GM12878 (cell line): ENCODE results near the gene LAMA4. TPM values are rescaled to one million over a fixed set of nuclear protein-coding genes. Genes with fewer than 3 reads are reported as not detected.

ENCODE experiments used
- ATAC-seq: fragments of 200-7000 bp; cut with Tn5 transposase; 3 replicates; pipeline ENCODE4 v1.9.1; 2020; ENCODE audit warnings: mild to moderate bottlenecking, moderate library complexity
- BruUV-seq: library from RNA; stranded (reverse); fragments of 400-500 nt; replicated peaks from 2 replicates; lab custom pipeline; 2021; lab: Mats Ljungman, UMichigan
- CTCF ChIA-PET: fragments of 300-600 bp; sonication (Branson Sonifier 250); formaldehyde crosslinking; extraction: SDS; loops from one replicate; lab custom pipeline; 2021; ENCODE audit warnings: inconsistent platforms; lab: Yijun Ruan, JAX
- POLR2A ChIA-PET: fragments of 350-600 bp; formaldehyde crosslinking; extraction: SDS; loops from one replicate; lab custom pipeline; 2021; ENCODE audit warnings: inconsistent platforms; lab: Charles Lee
- RAD21 ChIA-PET: fragments of 300-600 bp; sonication (Branson Sonifier 250); formaldehyde crosslinking; loops from one replicate; lab custom pipeline; 2023; ENCODE audit warnings: antibody characterized with exemption; ENCODE audit not compliant: unreplicated experiment; lab: Charles Lee
- SMC1A ChIA-PET: fragments of 300-600 bp; sonication (Branson Sonifier 250); formaldehyde crosslinking; loops from one replicate; lab custom pipeline; 2023; ENCODE audit not compliant: unreplicated experiment, uncharacterized antibody; lab: Charles Lee
- DNase-seq: peaks from one replicate; pipeline ENCODE4 v3.0.0-alpha.2; 2011; ENCODE audit warnings: low read depth, low spot score
- FAIRE-seq: peaks from 3 replicates; lab custom pipeline; 2011; peaks lifted over from hg19 to GRCh38; lab: Jason Lieb, UNC
- H2AFZ ChIP-seq: 2 replicates; pipeline ENCODE4 v1.6.0; 2011; ENCODE audit warnings: low read depth, low read length, control low read depth; ENCODE audit not compliant: control insufficient read depth
- H3K27ac ChIP-seq: 2 replicates; pipeline ENCODE4 v1.5.1; 2011; ENCODE audit warnings: control low read depth; ENCODE audit not compliant: control insufficient read depth, insufficient read depth
- H3K27me3 ChIP-seq, 2 experiments: replicated peaks in 1 of 2; 2 replicates each; pipeline versions ENCODE4 v1.6.0 to v1.6.1; 2011; ENCODE audit warnings: low read length in 1 of 2; ENCODE audit not compliant: control insufficient read depth in 2 of 2, insufficient read depth in 2 of 2
- H3K36me3 ChIP-seq, 2 experiments: 2 replicates each; pipeline ENCODE4 v1.5.1; 2011; ENCODE audit warnings: low read length in 1 of 2; ENCODE audit not compliant: control insufficient read depth in 2 of 2, insufficient read depth in 2 of 2
- H3K4me1 ChIP-seq: 2 replicates; pipeline ENCODE4 v1.6.1; 2011; ENCODE audit warnings: mild to moderate bottlenecking, low read length, moderate library complexity, mixed read lengths; ENCODE audit not compliant: control insufficient read depth, insufficient read depth
- H3K4me2 ChIP-seq: 2 replicates; pipeline ENCODE4 v1.6.0; 2011; ENCODE audit warnings: control low read depth; ENCODE audit not compliant: control insufficient read depth, insufficient read depth
- H3K4me3 ChIP-seq: fragments of 200-600 bp; sonication (generic); 2 replicates; pipeline ENCODE4 v1.5.1; 2016
- H3K79me2 ChIP-seq: 2 replicates; pipeline ENCODE4 v1.6.0; 2011; ENCODE audit warnings: low read length; ENCODE audit not compliant: control insufficient read depth, insufficient read depth
- H3K9ac ChIP-seq: 2 replicates; pipeline ENCODE4 v1.8.0; 2011; ENCODE audit warnings: low read length, control low read depth, mixed read lengths; ENCODE audit not compliant: control insufficient read depth, insufficient read depth
- H3K9me3 ChIP-seq: replicated peaks from 3 replicates; pipeline ENCODE4 v1.5.1; 2011; ENCODE audit warnings: mild to moderate bottlenecking, low read length; ENCODE audit not compliant: control insufficient read depth, insufficient read depth
- H4K20me1 ChIP-seq: 2 replicates; pipeline ENCODE4 v1.6.0; 2011; ENCODE audit not compliant: control insufficient read depth, insufficient read depth
- E2F4 ChIP-seq: IDR thresholded peaks from 2 replicates; pipeline ENCODE4 v1.6.1; 2012; ENCODE audit warnings: low read depth, low read length, improper control_type of control experiment
- EED ChIP-seq: sonication (generic); IDR thresholded peaks from 2 replicates; pipeline ENCODE4 v1.6.1; 2016; ENCODE audit warnings: antibody characterized with exemption, low read depth
- IKZF2 ChIP-seq, 2 experiments: fragments of 450-650 bp; IDR thresholded peaks; 2 replicates each; pipeline ENCODE4 v1.6.1; 2017; ENCODE audit warnings: mild to moderate bottlenecking in 2 of 2, moderate library complexity in 2 of 2
- JUND ChIP-seq: IDR thresholded peaks from 2 replicates; pipeline ENCODE4 v1.6.1; 2012; ENCODE audit warnings: low read depth, mild to moderate bottlenecking, low read length, improper control_type of control experiment, moderate library complexity
- KLF5 ChIP-seq: fragments of 450-650 bp; IDR thresholded peaks from 2 replicates; pipeline ENCODE4 v1.6.1; 2014; ENCODE audit warnings: mild to moderate bottlenecking; ENCODE audit not compliant: partially characterized antibody
- MLLT1 ChIP-seq: fragments of 450-650 bp; IDR thresholded peaks from 2 replicates; pipeline ENCODE4 v1.6.1; 2016; ENCODE audit warnings: mild to moderate bottlenecking
- SREBF1 ChIP-seq: IDR thresholded peaks from 2 replicates; pipeline ENCODE4 v1.6.1; 2012; ENCODE audit warnings: mild to moderate bottlenecking, low read length
- WGBS: methylation state at CpG from one replicate; pipeline ENCODE4 v1.1.6; 2016; ENCODE audit warnings: low lambda C conversion rate; ENCODE audit not compliant: insufficient replicate concordance, insufficient coverage; ENCODE audit errors: missing lambda C conversion rate; 5-methylcytosine and 5-hydroxymethylcytosine counted together
- in situ Hi-C: fragments of 300-500 bp; cut with MboI; formaldehyde crosslinking; loops from 9 replicates; pipeline ENCODE4 v1.14.3; 2018; ENCODE audit warnings: mixed read lengths
- intact Hi-C: fragments of 100-400 bp; cut with micrococcal nuclease; formaldehyde crosslinking; loops from one replicate; pipeline ENCODE4 v1.14.2; 2022; ENCODE audit not compliant: unreplicated experiment
- polyA plus RNA-seq, 11 experiments: library from polyadenylated mRNA; depleted of rRNA in 4 of 11; unstranded in 6 of 11; stranded (reverse) in 5 of 11; fragments of >200 nt; fragmentation: Nextera tagmentation in 4 of 11; fragmentation: Illumina TruSeq in 1 of 11; extraction: Ambion mirVana in 4 of 11; extraction: Trizol in 1 of 11; gene quantifications; 1 replicate in 1 of 11; 2 replicates in 10 of 11; pipeline versions ENCODE4 v1.2.1 to v1.2.3, GENCODE V29; 2011 to 2016; ENCODE audit warnings: inconsistent platforms in 2 of 11, missing spikeins in 2 of 11, low read depth in 1 of 11
- total RNA-seq, 4 experiments: library from RNA; depleted of rRNA in 3 of 4; stranded (reverse); fragments of >200 nt in 3 of 4; fragmentation: Illumina TruSeq in 1 of 4; extraction: Trizol in 1 of 4; gene quantifications; 2 replicates each; pipeline versions ENCODE4 v1.2.1 to v1.2.3, GENCODE V29; 2013 to 2021

The LAMA4 gene
- total and polyA plus RNA-seq, 10 of the 15 experiments (the other 5 are each of a cell fraction or from before 2014, with no cell fraction given), result 0.11 to 0.21 (median 0.14) TPM; not detected in 7

GRCh38 chr6:112145080-112145573 is 109.2 kb downstream of the LAMA4 start:
- intact Hi-C loops (no loop called here), in situ Hi-C loops (no loop called here)
- Histone ChIP-seq H3K4me2 (no peak overlapping the region), H2AFZ (no peak overlapping the region), H3K27ac (no peak overlapping the region), H4K20me1 (no peaks in the 10 kb centered on the region), H3K9me3 (no peaks in the 10 kb centered on the region), H3K36me3 (no peaks in the 10 kb centered on the region), H3K27me3 (peaks cover 0 to 3% of the 10 kb centered on the region in 2 experiments; a peak in 1 of 4 replicates), H3K79me2 (no peaks in the 10 kb centered on the region), H3K4me1 (no peaks in the 10 kb centered on the region), H3K4me3 (no peak overlapping the region), H3K9ac (no peak overlapping the region)
- ChIA-PET RAD21 (no interaction called here), CTCF (interaction anchor here (1.1 to 2.5 kb wide), 3 partner anchors 15 to 19 kb away, joined by 3 to 13 read pairs (median 4); no protein-coding TSS in a partner anchor), SMC1A (no interaction called here), POLR2A (no interaction called here)
- TF ChIP-seq MLLT1 (no peak), KLF5 (no peak), E2F4 (no peak), IKZF2 (IDR thresholded peaks at IDR 0.05) (no peak), JUND (no peak), SREBF1 (no peak), EED (no peak)
- DNase-seq (no peak), FAIRE-seq (no peak), ATAC-seq (no peak; the same call in 2 of the 3 replicates)
- 59% methylated on average over 10 of the region's 10 CpGs for WGBS
- no TSS peak for BruUV-seq
